Measurements from ENCODE around the gene AK8.
A peak's percentile ranks its signal among the peaks of the same experiment; 100 is the strongest.

Gene AK8, protein sequence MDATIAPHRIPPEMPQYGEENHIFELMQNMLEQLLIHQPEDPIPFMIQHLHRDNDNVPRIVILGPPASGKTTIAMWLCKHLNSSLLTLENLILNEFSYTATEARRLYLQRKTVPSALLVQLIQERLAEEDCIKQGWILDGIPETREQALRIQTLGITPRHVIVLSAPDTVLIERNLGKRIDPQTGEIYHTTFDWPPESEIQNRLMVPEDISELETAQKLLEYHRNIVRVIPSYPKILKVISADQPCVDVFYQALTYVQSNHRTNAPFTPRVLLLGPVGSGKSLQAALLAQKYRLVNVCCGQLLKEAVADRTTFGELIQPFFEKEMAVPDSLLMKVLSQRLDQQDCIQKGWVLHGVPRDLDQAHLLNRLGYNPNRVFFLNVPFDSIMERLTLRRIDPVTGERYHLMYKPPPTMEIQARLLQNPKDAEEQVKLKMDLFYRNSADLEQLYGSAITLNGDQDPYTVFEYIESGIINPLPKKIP

DNA sequence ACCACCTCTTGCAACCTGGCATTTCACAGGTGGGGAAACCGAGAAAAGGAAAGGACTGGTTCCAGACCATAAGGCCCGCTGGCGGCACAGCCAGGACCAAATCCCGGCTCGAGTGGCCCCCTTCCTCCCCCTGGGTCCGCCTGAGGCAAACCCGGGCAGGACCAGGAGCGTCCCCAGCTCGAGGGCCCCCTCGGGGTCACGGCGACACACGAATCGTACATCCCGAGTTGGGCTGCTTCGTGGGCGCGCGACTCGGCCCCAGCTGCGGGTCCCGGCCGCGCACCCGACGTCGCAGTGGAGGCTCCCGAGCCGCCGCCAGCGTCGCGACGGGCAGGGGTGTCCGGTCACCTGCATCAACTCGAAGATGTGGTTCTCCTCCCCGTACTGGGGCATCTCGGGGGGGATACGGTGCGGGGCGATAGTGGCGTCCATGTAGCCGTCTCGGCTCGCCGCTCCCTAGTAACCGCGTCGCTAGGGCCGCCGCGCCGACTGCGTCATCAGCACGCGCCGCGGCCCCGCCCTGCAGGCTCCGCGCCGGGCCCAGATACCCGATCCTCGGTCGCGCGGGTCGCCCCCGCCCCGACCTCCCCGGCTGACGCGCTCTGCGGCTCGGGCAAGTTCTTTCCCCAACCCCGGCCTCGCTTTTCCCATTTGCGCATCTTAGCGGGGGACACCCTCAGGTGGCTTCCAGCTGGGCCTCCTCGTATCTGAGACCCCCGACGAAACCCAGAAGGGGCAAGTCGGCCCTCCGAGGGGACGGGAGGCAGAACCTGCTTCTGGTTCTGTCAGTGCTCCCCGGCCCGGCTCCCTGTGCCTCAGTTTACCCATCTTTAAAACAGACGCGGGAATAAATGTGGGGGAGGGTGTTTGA, at the start of gene AK8:
TSS of gene AK8 (minus strand) at position 461 of the 871 bp plus-strand sequence. CDS start at position 432, 29 bp downstream.
- DNase-seq = peak; percentile 82

DNA sequence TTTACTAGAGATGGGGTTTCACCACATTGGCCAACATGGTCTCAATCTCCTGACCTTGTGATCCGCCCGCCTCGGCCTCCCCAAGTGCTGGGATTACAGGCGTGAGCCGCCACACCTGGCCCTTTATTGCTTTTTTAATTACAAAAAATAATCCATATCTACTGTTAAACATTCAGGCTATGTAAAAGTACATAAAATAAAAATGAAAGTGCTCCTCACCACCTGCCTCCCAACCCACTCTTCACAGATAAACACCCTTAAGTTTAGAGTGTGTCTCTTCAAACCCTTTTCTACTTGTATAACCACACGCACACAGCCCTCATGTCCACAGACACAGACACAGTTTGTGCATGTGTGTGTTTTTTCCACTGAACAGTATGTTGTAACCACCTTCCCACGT, 49.6 kb upstream of the AK8 start:
- no peak for DNase-seq

- DNase-seq = no peak
Measured at GRCh38 chr9:132923346-132923902, 45.3 kb upstream of the AK8 start.

DNA sequence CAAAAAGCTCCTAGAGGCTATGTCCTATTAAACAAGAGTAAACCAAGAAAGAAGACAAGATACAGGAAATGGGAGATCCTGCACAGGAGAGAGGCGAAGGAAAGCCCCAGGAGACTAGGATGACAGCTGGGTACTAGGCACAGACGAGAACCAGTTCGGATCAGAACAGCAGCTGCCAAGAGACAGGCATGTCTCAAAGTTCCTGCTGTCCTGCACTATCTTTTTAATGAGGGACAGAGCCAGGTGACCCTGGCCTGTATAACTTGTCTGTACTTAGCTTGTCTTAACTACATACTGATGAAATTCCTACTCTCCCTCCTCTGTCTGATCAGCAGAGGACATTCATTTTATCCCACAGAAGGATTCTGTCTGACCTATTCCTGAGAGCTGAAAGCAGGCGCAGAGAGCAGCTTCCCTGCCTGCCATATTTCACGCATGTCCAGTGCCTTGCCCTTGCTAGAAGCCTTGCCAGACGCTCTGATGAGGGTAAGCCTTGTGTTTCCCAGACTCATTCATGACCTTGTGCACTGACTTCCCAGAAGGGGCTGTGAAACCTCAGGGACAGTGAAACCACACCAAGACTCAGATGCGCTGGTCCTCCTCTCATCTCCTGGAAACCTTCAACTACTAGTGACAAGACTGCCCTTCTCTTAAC, 41.7 kb upstream of the AK8 start:
- no peak for DNase-seq

DNA sequence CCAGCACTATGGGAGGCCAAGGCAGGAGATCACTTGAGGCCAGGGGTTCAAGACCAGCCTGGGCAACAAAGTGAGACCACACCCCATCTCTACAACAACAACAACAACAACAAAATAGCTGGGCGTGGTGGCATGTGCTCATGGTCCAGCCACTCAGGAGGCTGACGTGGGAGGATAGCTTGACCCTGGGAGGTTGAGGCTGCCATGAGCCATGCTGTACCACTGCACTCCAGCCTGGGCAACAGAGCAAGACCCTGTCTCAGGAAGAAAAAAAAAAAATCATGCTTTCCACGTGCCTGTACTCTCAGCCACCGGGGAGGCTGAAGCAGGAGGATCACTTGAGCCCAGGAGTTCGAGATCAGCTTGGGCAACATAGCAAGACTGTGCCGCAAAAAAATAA, 36.8 kb upstream of the AK8 start:
- no peak for DNase-seq

- DNase-seq = no peak
Measured at GRCh38 chr9:132912131-132912530, 34.0 kb upstream of the AK8 start.

DNA sequence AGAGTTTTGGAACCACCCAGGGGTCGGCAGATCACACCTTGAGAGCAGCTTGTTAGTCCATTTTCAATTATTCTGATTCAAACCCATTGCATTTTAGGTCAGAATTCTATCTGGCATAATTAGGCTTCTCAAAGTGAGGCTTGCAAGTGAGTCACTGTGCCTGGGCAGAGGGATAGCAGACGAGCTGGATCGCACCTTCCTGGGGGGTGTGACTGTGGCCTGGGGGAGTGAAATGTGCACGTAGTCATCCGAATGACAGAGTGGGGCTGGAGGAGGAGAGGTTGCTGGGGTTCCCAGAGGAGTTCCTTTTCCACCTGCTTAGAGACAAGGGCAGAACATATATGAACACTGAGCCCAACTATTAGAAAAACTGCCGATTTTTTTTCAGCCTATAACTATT, 32.3 kb upstream of the AK8 start:
- DNase-seq = no peak

GRCh38 chr9:132909311-132909710, 31.2 kb upstream of the AK8 start:
- no peak for DNase-seq

DNA sequence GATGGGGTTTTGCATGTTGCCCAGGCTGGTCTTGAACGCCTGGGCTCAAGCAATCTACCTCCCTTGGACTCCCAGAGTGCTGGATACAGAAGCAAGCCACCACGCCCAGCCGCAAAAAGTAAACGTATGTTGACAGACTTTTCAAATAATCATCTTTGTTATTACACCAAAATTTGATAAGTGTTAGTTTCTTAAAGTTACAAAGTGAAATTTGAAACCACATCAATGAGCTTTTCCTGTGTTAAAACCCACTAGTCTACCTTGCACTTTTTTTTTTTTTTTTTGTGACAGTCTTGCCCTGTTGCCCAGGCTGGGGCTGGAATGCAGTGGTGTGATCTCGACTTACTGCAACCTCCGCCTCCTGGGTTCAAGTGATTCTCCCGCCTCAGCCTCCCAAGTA, 30.6 kb upstream of the AK8 start:
- no peak for DNase-seq

GRCh38 chr9:132905726-132906125, 27.6 kb upstream of the AK8 start:
- DNase-seq = no peak

- no peak for DNase-seq
Measured at GRCh38 chr9:132903574-132904492, 25.7 kb upstream of the AK8 start.

DNA sequence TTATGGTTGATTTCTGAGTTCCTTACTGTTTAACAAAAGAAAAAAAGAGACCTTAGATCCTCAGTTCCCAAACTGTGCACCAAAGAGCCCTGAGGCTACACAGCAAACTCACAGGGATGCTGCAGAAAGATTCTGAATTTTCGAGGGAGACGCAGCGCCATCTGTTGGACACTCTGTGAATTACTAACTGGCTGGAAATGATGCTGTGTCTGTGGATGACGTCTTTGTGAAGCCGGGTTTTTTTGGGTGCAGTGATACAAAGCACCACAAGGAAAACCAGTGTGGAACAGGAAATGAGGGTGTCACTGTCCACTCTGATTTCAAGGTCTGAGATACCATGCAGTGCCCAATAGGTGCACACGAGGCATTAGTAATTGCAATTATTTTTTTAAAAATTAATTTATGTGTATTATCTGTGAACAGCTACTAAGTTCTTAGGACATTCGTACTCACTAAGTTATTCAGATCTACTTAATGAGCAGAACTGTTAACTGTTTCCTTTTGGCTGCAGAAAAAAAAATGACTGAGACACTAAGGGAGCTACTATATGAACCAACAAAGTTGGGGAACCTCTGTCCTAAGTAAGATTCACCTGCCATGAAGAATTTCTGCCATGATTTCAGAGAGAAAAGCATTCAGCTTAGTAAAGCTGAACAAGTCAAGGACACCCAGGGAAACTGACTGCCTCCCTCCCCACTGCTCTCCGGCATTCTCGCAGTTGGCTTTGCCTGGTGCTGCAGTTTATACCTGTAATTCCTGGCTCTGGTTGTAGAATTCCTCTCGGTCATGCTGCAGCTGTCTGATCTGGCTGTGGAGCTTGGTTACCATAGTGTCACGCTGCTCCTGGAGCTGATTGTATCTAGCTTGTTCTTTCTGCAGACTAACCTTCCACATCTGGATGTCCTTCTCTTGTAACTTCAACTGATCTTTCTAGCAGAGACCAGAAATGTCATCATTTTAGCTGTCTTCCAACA, 24.1 kb upstream of the AK8 start:
- peak; percentile 77 for DNase-seq

DNA sequence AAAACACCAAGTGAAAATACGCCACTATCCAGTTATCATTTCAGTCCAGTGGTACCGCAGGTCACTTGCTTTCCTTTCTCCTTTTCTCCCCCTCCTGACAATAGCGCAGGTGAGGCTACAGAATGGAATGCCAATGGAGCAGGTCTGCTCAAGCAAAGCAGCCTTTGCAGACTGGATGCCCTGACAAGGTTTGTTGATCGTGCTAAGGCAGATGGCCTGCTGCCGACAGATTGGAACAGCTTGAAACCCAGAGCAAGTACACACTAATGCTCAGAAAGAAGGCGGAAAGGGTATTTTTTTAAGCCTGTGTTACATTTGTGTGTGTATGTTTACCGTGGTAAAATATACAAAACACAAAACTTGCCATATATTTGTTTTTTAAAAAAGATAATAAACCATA, 20.0 kb upstream of the AK8 start:
- DNase-seq = no peak

DNA sequence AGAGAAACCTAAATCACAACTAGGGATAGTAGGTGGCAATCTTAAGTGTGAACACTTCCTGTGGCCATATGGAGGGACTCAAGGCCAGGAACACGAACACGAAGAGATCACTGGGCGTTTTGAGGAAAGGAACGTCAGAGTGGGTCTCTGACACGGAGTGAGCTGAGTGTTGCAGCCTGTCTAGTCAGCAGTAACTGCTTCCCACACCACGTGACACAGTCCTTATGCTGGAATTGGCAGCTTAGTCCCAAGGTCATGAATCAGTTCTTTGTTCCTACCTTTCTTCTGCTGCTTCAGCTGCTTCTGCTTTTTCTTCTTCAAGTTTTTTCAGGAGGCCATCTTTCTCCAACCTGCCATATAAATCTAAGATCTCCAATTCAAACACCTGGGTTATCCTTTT, 18.8 kb upstream of the AK8 start:
- no peak for DNase-seq

- no peak for DNase-seq
Measured at GRCh38 chr9:132896264-132896663, 18.2 kb upstream of the AK8 start.

DNA sequence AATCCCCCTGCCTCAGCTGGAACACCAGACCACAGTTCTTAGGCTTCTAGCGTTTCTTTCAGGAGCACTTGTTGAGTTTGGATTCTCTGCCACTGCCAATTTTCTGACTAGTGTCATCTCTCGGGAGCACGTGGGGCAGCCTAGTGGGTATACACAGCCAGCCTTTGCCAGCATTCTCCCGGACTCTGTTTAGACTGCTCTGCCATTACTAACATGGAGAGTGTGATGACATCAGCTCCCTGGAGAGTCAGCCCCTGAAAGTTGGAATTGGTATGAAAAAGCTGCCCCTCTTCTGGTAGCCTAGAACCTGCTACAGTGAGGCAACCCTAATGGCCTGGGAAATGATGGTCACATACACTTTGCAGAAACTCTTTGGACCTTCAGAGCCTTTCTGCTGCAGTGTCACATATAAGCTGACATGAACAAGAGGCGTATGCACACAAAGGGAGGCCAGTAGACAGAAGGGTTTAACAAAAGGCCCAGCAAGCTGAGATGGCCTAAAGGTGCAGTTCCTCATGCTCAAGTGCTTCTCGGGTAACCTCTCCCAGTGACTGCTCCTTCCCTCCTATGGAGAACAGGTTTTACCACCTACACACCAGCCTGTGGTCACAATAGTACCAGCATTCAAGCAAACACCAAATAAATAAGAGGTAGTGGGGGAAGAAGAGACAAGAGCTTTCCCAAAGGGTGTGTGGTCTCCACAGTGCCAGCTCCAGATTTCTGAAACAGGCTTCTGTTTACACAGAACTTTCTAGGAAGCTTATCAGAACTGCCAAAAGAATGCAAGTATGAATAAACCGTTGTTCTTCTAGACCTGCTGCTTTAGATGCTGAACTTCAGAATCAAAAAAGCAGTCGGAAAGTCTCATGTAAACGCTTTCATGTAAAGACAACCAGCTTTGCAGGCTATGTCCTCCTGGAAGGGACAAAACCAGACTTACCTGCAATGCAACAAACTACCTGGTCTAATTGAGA, 17.1 kb upstream of the AK8 start:
- no peak for DNase-seq

GRCh38 chr9:132894346-132894745, 16.3 kb upstream of the AK8 start:
- peak; percentile 6 for DNase-seq

DNA sequence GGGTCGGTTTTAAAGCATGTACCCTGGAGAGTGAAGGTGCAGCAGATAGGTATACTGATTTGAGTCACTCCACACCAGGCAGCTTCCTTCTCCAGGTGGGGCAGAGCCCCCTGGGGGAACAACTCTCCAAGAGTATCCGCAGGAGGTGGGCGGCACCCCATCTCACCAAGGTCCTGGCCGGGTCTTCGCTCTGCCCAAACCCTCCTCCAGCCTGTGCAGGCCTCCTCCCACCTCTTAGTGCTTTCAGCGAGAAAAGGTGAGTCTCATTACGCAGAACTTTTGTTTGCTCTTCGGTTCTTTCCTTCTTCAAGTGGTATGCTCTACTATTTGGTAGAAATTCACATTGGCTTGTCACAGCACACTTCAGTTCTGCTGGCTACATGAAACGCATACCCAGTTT, 14.3 kb upstream of the AK8 start:
- no peak for DNase-seq

GRCh38 chr9:132888151-132888550, 10.1 kb upstream of the AK8 start:
- no peak for DNase-seq

All from NCI-H345 (cell line).